Measurements from ENCODE around the gene C1QA. TPM values are rescaled to one million over a fixed set of nuclear protein-coding genes. Genes with fewer than 3 reads are reported as not detected.

The C1QA gene
- polyA plus RNA-seq, 2 of the 4 experiments (the other 2 are of a cell fraction) = not detected

GRCh38 chr1:22588899-22589422 lies 47.5 kb upstream of the C1QA start:
- Histone ChIP-seq H3K27ac (no peak overlapping the region), H3K4me1 (no peaks in the 10 kb centered on the region), H3K4me3 (no peak overlapping the region), H3K4me2 (no peak overlapping the region), H3K9me3 (no peaks in the 10 kb centered on the region)
- FAIRE-seq (no peak), DNase-seq (ENCODE audit: low read depth in 1 of 2, low spot score in 1 of 2) (no peak), ATAC-seq (no peak)
- no peak for TF ChIP-seq RARB (CRISPR knock-in tag; IDR thresholded peaks at IDR 0.05)
- no peak for TF ChIP-seq POLR2A (IDR thresholded peaks at IDR 0.05; ENCODE audit: low read length)
- no peak for TF ChIP-seq KDM5A (IDR thresholded peaks at IDR 0.05)
- TF ChIP-seq HOXB5 (CRISPR knock-in tag; IDR thresholded peaks at IDR 0.05) = no peak
- TF ChIP-seq ZFP36 (IDR thresholded peaks at IDR 0.05; ENCODE audit: borderline replicate concordance, partially characterized antibody) = no peak
- no peak for TF ChIP-seq HDAC2 (IDR thresholded peaks at IDR 0.05)
- TF ChIP-seq, protein P1, sequence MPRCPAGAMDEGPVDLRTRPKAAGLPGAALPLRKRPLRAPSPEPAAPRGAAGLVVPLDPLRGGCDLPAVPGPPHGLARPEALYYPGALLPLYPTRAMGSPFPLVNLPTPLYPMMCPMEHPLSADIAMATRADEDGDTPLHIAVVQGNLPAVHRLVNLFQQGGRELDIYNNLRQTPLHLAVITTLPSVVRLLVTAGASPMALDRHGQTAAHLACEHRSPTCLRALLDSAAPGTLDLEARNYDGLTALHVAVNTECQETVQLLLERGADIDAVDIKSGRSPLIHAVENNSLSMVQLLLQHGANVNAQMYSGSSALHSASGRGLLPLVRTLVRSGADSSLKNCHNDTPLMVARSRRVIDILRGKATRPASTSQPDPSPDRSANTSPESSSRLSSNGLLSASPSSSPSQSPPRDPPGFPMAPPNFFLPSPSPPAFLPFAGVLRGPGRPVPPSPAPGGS (IDR thresholded peaks at IDR 0.05) = no peak
- TF ChIP-seq MYC (IDR thresholded peaks at IDR 0.05; ENCODE audit: borderline replicate concordance, low read length) = no peak
- no peak for TF ChIP-seq ATOH8 (CRISPR knock-in tag; IDR thresholded peaks at IDR 0.05; ENCODE audit: low read depth)
- no peak for TF ChIP-seq NPAS2 (CRISPR knock-in tag; IDR thresholded peaks at IDR 0.05; ENCODE audit: borderline replicate concordance)
- TF ChIP-seq CHD4 (IDR thresholded peaks at IDR 0.05; ENCODE audit: borderline replicate concordance) = no peak
- TF ChIP-seq HES2 (IDR thresholded peaks at IDR 0.05) = no peak
- TF ChIP-seq, protein P2, sequence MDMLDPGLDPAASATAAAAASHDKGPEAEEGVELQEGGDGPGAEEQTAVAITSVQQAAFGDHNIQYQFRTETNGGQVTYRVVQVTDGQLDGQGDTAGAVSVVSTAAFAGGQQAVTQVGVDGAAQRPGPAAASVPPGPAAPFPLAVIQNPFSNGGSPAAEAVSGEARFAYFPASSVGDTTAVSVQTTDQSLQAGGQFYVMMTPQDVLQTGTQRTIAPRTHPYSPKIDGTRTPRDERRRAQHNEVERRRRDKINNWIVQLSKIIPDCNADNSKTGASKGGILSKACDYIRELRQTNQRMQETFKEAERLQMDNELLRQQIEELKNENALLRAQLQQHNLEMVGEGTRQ (IDR thresholded peaks at IDR 0.05) = no peak
- no peak for TF ChIP-seq MAZ (IDR thresholded peaks at IDR 0.05; ENCODE audit: borderline replicate concordance, low read depth, low read length)
- TF ChIP-seq RCOR1 (IDR thresholded peaks at IDR 0.05; ENCODE audit: low read depth, low read length) = no peak
- POLR2A ChIA-PET = no interaction called here
- CTCF ChIA-PET = interaction anchor here (0.9 kb wide), 1 partner anchor 21 kb away, joined by 3 read pairs; no protein-coding TSS in a partner anchor
- 60% methylated on average over 6 of the region's 24 CpGs for WGBS (ENCODE audit: missing lambda C conversion rate)

DNA sequence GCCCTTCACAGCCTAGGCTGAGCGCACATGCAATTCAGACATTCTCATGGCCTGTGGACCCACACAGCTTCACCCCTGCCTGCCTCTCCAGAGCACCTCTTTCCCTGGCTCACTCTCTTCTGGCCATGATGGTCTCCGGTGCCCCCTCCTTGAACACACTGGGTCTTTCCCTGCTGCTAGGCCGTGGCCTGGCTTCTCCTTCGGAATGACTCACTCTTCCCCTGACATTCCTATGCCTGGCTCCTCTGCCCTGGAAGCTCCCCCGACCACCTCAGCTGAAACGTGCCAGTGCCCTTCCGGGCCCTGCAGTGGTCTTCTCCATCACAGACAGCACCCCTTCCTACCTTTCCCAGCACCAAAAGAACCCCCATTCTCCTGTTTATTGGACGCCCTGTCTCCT lies 44.9 kb upstream of the C1QA start:
- ATAC-seq (no peak), DNase-seq (ENCODE audit: low read depth in 1 of 2, low spot score in 1 of 2) (no peak), FAIRE-seq (no peak)
- WGBS (ENCODE audit: missing lambda C conversion rate) = 35% methylated on average over 6 of the region's 8 CpGs
- TF ChIP-seq KDM5A (IDR thresholded peaks at IDR 0.05) (no peak), NR3C1 (IDR thresholded peaks at IDR 0.05) (no peak), NPAS2 (CRISPR knock-in tag; IDR thresholded peaks at IDR 0.05; ENCODE audit: borderline replicate concordance) (no peak), JUNB (IDR thresholded peaks at IDR 0.05) (no peak), HDAC2 (IDR thresholded peaks at IDR 0.05) (no peak), EHF (CRISPR knock-in tag; IDR thresholded peaks at IDR 0.05) (no peak), POLR2AphosphoS2 (conservative IDR thresholded peaks at IDR 0.05; ENCODE audit: low read length) (no peak), CBX2 (IDR thresholded peaks at IDR 0.05; ENCODE audit: borderline replicate concordance, low read depth) (no peak), MAZ (IDR thresholded peaks at IDR 0.05; ENCODE audit: borderline replicate concordance, low read depth, low read length) (no peak), EHMT2 (IDR thresholded peaks at IDR 0.05; ENCODE audit: low read depth) (no peak), RAD21 (conservative IDR thresholded peaks at IDR 0.05 in 1 of 2, IDR thresholded peaks at IDR 0.05 in 1 of 2) (no peak), POLR2A (IDR thresholded peaks at IDR 0.05; ENCODE audit: low read length) (no peak), PHF8 (IDR thresholded peaks at IDR 0.05; ENCODE audit: borderline replicate concordance, low read depth) (no peak), CHD4 (IDR thresholded peaks at IDR 0.05; ENCODE audit: borderline replicate concordance) (no peak), FOSL2 (IDR thresholded peaks at IDR 0.05) (no peak), FOSL2 (CRISPR knock-in tag; IDR thresholded peaks at IDR 0.05) (no peak), JUN (IDR thresholded peaks at IDR 0.05) (no peak)
- TF ChIP-seq, protein P2 (IDR thresholded peaks at IDR 0.05) = no peak
- Histone ChIP-seq H3K4me2 (no peak overlapping the region), H3K9me3 (no peaks in the 10 kb centered on the region), H3K4me1 (no peaks in the 10 kb centered on the region), H3K27ac (no peak overlapping the region), H3K4me3 (no peak overlapping the region)
- POLR2A ChIA-PET = no interaction called here
- CTCF ChIA-PET = interaction anchor here (1.4 kb wide), 1 partner anchor 50 kb away, joined by 4 read pairs; no protein-coding TSS in a partner anchor
